WERI-Rb-1 (cell line): ENCODE data around the gene GDF9.
"Not testable (repeated sequence)": the region's sequence is repeated elsewhere in the genome, so short reads cannot be mapped to it uniquely, and the experiment has no call there.

Source experiments
- DNase-seq: peaks from one replicate; pipeline ENCODE4 v3.0.0-alpha.2; 2020
- H3K27ac ChIP-seq: fragments of 250-450 bp; sonication (Bioruptor Pico); 2 replicates; pipeline ENCODE4 v1.5.1; 2020; ENCODE audit warnings: mild to moderate bottlenecking, moderate library complexity
- H3K27me3 ChIP-seq: fragments of 250-450 bp; sonication (Bioruptor Pico); 2 replicates; pipeline ENCODE4 v1.5.1; 2021; ENCODE audit warnings: mild to moderate bottlenecking, low read depth, moderate library complexity; ENCODE audit not compliant: insufficient read depth, severe bottlenecking
- H3K36me3 ChIP-seq: fragments of 250-450 bp; sonication (Bioruptor Pico); 2 replicates; pipeline ENCODE4 v1.5.1; 2020; ENCODE audit warnings: mild to moderate bottlenecking, moderate library complexity
- H3K4me3 ChIP-seq: 2 replicates; pipeline ENCODE4 v1.5.1; 2011; ENCODE audit warnings: low read depth, mild to moderate bottlenecking, control low read depth, low read length
- H3K9me3 ChIP-seq: fragments of 250-450 bp; sonication (Bioruptor Pico); 2 replicates; pipeline ENCODE4 v1.5.1; 2021; ENCODE audit warnings: mild to moderate bottlenecking, moderate library complexity; ENCODE audit not compliant: severe bottlenecking
- CTCF ChIP-seq: IDR thresholded peaks from 2 replicates; pipeline ENCODE4 v1.5.1; 2011; ENCODE audit warnings: low read depth, mild to moderate bottlenecking, control low read depth, inconsistent platforms, low read length

The GDF9 gene

GRCh38 chr5:132865668-132866341, 464 bp downstream of the GDF9 start:
- no peaks in the 10 kb centered on the region for H3K9me3 ChIP-seq
- no peak for TF ChIP-seq CTCF
- no peak for DNase-seq
- peak overlapping the region; percentile 87 for H3K27ac ChIP-seq
- peak overlapping the region; percentile 89 for H3K4me3 ChIP-seq
- no peaks in the 10 kb centered on the region for H3K27me3 ChIP-seq
- H3K36me3 ChIP-seq = peaks cover 38% of the 10 kb centered on the region

GRCh38 chr5:132860742-132861141, 5.5 kb downstream of the GDF9 start:
- H3K36me3 ChIP-seq = no peaks in the 10 kb centered on the region
- no peak overlapping the region for H3K4me3 ChIP-seq
- H3K27me3 ChIP-seq = no peaks in the 10 kb centered on the region
- no peak overlapping the region for H3K27ac ChIP-seq
- no peaks in the 10 kb centered on the region for H3K9me3 ChIP-seq
- DNase-seq = no peak
- TF ChIP-seq CTCF = no peak

- H3K4me3 ChIP-seq = no peak overlapping the region
- H3K27me3 ChIP-seq = no peaks in the 10 kb centered on the region
- DNase-seq = no peak
- H3K9me3 ChIP-seq = no peaks in the 10 kb centered on the region
- no peak for TF ChIP-seq CTCF
- H3K36me3 ChIP-seq = no peaks in the 10 kb centered on the region
- H3K27ac ChIP-seq = no peak overlapping the region
Measured at GRCh38 chr5:132859889-132860437, 6.3 kb downstream of the GDF9 start.

- Histone ChIP-seq H3K27me3 (no peaks in the 10 kb centered on the region), H3K36me3 (no peaks in the 10 kb centered on the region), H3K9me3 (no peaks in the 10 kb centered on the region), H3K4me3 (no peak overlapping the region), H3K27ac (no peak overlapping the region)
- TF ChIP-seq CTCF = no peak
- DNase-seq = no peak
Measured at GRCh38 chr5:132856011-132856410, 10.3 kb downstream of the GDF9 start.

- H3K4me3 ChIP-seq, H3K9me3 ChIP-seq, DNase-seq, H3K36me3 ChIP-seq, H3K27ac ChIP-seq, H3K27me3 ChIP-seq: not testable (repeated sequence)
Measured at GRCh38 chr5:132854992-132855391, 11.3 kb downstream of the GDF9 start.

GRCh38 chr5:132854301-132854700, 12.0 kb downstream of the GDF9 start:
- Histone ChIP-seq H3K9me3 (no peaks in the 10 kb centered on the region), H3K27ac (no peak overlapping the region), H3K36me3 (no peaks in the 10 kb centered on the region), H3K4me3 (no peak overlapping the region), H3K27me3 (no peaks in the 10 kb centered on the region)
- no peak for DNase-seq
- TF ChIP-seq CTCF = no peak
